Measurements from ENCODE around the gene CADPS. TPM values are rescaled to one million over a fixed set of nuclear protein-coding genes. Genes with fewer than 3 reads are reported as not detected.

CADPS gene
- total RNA-seq, 1 experiment from 2014 or later = 7.0 TPM

DNA sequence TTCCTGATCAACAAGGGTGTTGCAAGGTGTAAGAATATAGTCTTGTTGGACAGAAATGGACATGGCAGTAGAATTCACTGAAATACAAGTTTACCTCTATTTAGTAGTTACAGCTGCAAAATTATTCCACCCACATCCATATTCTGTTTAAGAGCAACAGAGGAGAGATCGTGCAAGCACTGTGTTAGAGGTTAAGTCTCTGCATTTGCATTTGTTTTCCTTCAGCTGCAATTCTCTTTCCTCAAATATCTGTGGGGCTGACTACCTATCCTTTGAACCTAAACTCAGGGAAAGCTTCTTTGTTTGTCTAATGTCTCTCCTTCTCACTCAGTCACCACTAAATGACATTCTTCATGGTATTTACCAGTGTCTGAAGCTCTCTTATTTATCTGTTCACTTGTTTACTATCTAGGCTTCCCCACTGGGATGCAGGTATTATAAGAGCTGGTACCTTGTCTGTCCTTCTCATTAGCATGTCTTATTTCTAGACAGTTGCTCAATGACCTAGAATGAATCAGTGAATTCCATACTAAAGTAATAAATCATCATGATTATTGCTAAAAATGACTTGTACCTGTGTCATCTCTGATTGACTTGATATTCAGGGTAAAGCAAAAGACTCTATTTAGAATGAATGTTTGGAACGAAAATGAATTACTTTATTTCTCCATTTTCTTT lies 326.5 kb downstream of the CADPS start (continued):
- TF ChIP-seq, protein P1, sequence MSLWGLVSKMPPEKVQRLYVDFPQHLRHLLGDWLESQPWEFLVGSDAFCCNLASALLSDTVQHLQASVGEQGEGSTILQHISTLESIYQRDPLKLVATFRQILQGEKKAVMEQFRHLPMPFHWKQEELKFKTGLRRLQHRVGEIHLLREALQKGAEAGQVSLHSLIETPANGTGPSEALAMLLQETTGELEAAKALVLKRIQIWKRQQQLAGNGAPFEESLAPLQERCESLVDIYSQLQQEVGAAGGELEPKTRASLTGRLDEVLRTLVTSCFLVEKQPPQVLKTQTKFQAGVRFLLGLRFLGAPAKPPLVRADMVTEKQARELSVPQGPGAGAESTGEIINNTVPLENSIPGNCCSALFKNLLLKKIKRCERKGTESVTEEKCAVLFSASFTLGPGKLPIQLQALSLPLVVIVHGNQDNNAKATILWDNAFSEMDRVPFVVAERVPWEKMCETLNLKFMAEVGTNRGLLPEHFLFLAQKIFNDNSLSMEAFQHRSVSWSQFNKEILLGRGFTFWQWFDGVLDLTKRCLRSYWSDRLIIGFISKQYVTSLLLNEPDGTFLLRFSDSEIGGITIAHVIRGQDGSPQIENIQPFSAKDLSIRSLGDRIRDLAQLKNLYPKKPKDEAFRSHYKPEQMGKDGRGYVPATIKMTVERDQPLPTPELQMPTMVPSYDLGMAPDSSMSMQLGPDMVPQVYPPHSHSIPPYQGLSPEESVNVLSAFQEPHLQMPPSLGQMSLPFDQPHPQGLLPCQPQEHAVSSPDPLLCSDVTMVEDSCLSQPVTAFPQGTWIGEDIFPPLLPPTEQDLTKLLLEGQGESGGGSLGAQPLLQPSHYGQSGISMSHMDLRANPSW (CRISPR knock-in tag; conservative IDR thresholded peaks at IDR 0.05; ENCODE audit: low read depth) = no peak
- TF ChIP-seq ZNF317 (CRISPR knock-in tag; IDR thresholded peaks at IDR 0.05; ENCODE audit: borderline replicate concordance, low read depth) = no peak
- TF ChIP-seq ETV6 (CRISPR knock-in tag; IDR thresholded peaks at IDR 0.05) = no peak
- TF ChIP-seq, protein P2, sequence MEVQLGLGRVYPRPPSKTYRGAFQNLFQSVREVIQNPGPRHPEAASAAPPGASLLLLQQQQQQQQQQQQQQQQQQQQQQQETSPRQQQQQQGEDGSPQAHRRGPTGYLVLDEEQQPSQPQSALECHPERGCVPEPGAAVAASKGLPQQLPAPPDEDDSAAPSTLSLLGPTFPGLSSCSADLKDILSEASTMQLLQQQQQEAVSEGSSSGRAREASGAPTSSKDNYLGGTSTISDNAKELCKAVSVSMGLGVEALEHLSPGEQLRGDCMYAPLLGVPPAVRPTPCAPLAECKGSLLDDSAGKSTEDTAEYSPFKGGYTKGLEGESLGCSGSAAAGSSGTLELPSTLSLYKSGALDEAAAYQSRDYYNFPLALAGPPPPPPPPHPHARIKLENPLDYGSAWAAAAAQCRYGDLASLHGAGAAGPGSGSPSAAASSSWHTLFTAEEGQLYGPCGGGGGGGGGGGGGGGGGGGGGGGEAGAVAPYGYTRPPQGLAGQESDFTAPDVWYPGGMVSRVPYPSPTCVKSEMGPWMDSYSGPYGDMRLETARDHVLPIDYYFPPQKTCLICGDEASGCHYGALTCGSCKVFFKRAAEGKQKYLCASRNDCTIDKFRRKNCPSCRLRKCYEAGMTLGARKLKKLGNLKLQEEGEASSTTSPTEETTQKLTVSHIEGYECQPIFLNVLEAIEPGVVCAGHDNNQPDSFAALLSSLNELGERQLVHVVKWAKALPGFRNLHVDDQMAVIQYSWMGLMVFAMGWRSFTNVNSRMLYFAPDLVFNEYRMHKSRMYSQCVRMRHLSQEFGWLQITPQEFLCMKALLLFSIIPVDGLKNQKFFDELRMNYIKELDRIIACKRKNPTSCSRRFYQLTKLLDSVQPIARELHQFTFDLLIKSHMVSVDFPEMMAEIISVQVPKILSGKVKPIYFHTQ (CRISPR knock-in tag; IDR thresholded peaks at IDR 0.05) = no peak
- TF ChIP-seq NR3C1 (CRISPR knock-in tag; conservative IDR thresholded peaks at IDR 0.05; ENCODE audit: low read depth) = no peak
- TF ChIP-seq NR1H2 (CRISPR knock-in tag; IDR thresholded peaks at IDR 0.05) = no peak
- TF ChIP-seq JAZF1 (CRISPR knock-in tag; IDR thresholded peaks at IDR 0.05) = no peak

DNA sequence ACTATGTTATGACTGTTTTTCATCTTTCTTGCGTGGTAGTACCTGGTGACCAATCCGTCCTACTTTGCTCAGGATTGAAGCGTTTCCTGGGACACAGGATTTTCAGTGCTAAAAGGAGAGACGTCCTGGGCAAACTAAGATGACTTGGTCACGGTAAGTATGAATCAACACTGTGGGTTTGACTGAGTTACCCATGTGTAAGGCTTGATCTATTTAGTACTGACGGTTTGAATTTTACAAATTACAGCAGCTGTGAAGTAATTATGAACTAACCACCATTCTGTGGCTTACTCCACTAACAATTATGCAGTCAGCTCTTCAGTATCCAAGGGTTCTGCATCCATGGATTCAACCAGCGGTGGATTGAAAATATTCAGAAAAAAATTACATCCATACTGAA lies 328.9 kb downstream of the CADPS start:
- Mint-ChIP-seq H3K4me3 (no peak overlapping the region), H3K4me1 (peaks cover 52% of the 10 kb centered on the region), H3K9me3 (no peaks in the 10 kb centered on the region), H3K27me3 (ENCODE audit: low read depth) (no peaks in the 10 kb centered on the region), H3K27ac (no peak overlapping the region), H3K36me3 (no peaks in the 10 kb centered on the region)
- ChIA-PET POLR2A (no interaction called here), CTCF (no interaction called here)
- DNase-seq (ENCODE audit: low spot score) = no peak
- ATAC-seq = no peak
- TF ChIP-seq ZNF317 (CRISPR knock-in tag; IDR thresholded peaks at IDR 0.05; ENCODE audit: borderline replicate concordance, low read depth) (no peak), JAZF1 (CRISPR knock-in tag; IDR thresholded peaks at IDR 0.05) (no peak)
- TF ChIP-seq, protein P3, sequence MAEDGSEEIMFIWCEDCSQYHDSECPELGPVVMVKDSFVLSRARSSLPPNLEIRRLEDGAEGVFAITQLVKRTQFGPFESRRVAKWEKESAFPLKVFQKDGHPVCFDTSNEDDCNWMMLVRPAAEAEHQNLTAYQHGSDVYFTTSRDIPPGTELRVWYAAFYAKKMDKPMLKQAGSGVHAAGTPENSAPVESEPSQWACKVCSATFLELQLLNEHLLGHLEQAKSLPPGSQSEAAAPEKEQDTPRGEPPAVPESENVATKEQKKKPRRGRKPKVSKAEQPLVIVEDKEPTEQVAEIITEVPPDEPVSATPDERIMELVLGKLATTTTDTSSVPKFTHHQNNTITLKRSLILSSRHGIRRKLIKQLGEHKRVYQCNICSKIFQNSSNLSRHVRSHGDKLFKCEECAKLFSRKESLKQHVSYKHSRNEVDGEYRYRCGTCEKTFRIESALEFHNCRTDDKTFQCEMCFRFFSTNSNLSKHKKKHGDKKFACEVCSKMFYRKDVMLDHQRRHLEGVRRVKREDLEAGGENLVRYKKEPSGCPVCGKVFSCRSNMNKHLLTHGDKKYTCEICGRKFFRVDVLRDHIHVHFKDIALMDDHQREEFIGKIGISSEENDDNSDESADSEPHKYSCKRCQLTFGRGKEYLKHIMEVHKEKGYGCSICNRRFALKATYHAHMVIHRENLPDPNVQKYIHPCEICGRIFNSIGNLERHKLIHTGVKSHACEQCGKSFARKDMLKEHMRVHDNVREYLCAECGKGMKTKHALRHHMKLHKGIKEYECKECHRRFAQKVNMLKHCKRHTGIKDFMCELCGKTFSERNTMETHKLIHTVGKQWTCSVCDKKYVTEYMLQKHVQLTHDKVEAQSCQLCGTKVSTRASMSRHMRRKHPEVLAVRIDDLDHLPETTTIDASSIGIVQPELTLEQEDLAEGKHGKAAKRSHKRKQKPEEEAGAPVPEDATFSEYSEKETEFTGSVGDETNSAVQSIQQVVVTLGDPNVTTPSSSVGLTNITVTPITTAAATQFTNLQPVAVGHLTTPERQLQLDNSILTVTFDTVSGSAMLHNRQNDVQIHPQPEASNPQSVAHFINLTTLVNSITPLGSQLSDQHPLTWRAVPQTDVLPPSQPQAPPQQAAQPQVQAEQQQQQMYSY (CRISPR knock-in tag; IDR thresholded peaks at IDR 0.05) = no peak
- TF ChIP-seq, protein P4, sequence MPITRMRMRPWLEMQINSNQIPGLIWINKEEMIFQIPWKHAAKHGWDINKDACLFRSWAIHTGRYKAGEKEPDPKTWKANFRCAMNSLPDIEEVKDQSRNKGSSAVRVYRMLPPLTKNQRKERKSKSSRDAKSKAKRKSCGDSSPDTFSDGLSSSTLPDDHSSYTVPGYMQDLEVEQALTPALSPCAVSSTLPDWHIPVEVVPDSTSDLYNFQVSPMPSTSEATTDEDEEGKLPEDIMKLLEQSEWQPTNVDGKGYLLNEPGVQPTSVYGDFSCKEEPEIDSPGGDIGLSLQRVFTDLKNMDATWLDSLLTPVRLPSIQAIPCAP (CRISPR knock-in tag; IDR thresholded peaks at IDR 0.05) = no peak
- TF ChIP-seq, protein P5, sequence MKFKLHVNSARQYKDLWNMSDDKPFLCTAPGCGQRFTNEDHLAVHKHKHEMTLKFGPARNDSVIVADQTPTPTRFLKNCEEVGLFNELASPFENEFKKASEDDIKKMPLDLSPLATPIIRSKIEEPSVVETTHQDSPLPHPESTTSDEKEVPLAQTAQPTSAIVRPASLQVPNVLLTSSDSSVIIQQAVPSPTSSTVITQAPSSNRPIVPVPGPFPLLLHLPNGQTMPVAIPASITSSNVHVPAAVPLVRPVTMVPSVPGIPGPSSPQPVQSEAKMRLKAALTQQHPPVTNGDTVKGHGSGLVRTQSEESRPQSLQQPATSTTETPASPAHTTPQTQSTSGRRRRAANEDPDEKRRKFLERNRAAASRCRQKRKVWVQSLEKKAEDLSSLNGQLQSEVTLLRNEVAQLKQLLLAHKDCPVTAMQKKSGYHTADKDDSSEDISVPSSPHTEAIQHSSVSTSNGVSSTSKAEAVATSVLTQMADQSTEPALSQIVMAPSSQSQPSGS (CRISPR knock-in tag; IDR thresholded peaks at IDR 0.05; ENCODE audit: borderline replicate concordance, low read depth) = no peak
- TF ChIP-seq, protein P6, sequence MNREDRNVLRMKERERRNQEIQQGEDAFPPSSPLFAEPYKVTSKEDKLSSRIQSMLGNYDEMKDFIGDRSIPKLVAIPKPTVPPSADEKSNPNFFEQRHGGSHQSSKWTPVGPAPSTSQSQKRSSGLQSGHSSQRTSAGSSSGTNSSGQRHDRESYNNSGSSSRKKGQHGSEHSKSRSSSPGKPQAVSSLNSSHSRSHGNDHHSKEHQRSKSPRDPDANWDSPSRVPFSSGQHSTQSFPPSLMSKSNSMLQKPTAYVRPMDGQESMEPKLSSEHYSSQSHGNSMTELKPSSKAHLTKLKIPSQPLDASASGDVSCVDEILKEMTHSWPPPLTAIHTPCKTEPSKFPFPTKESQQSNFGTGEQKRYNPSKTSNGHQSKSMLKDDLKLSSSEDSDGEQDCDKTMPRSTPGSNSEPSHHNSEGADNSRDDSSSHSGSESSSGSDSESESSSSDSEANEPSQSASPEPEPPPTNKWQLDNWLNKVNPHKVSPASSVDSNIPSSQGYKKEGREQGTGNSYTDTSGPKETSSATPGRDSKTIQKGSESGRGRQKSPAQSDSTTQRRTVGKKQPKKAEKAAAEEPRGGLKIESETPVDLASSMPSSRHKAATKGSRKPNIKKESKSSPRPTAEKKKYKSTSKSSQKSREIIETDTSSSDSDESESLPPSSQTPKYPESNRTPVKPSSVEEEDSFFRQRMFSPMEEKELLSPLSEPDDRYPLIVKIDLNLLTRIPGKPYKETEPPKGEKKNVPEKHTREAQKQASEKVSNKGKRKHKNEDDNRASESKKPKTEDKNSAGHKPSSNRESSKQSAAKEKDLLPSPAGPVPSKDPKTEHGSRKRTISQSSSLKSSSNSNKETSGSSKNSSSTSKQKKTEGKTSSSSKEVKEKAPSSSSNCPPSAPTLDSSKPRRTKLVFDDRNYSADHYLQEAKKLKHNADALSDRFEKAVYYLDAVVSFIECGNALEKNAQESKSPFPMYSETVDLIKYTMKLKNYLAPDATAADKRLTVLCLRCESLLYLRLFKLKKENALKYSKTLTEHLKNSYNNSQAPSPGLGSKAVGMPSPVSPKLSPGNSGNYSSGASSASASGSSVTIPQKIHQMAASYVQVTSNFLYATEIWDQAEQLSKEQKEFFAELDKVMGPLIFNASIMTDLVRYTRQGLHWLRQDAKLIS (CRISPR knock-in tag; IDR thresholded peaks at IDR 0.05; ENCODE audit: borderline replicate concordance) = no peak
- TF ChIP-seq, protein P7, sequence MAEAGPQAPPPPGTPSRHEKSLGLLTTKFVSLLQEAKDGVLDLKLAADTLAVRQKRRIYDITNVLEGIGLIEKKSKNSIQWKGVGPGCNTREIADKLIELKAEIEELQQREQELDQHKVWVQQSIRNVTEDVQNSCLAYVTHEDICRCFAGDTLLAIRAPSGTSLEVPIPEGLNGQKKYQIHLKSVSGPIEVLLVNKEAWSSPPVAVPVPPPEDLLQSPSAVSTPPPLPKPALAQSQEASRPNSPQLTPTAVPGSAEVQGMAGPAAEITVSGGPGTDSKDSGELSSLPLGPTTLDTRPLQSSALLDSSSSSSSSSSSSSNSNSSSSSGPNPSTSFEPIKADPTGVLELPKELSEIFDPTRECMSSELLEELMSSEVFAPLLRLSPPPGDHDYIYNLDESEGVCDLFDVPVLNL (CRISPR knock-in tag; IDR thresholded peaks at IDR 0.05; ENCODE audit: borderline replicate concordance, low read depth) = no peak
- TF ChIP-seq, protein P8, sequence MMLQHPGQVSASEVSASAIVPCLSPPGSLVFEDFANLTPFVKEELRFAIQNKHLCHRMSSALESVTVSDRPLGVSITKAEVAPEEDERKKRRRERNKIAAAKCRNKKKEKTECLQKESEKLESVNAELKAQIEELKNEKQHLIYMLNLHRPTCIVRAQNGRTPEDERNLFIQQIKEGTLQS (CRISPR knock-in tag; conservative IDR thresholded peaks at IDR 0.05) = no peak
- TF ChIP-seq, protein P9, sequence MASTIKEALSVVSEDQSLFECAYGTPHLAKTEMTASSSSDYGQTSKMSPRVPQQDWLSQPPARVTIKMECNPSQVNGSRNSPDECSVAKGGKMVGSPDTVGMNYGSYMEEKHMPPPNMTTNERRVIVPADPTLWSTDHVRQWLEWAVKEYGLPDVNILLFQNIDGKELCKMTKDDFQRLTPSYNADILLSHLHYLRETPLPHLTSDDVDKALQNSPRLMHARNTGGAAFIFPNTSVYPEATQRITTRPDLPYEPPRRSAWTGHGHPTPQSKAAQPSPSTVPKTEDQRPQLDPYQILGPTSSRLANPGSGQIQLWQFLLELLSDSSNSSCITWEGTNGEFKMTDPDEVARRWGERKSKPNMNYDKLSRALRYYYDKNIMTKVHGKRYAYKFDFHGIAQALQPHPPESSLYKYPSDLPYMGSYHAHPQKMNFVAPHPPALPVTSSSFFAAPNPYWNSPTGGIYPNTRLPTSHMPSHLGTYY (CRISPR knock-in tag; IDR thresholded peaks at IDR 0.05) = no peak
